PC-9 (cell line): ENCODE measurements around the gene KCNK5. TPM values are rescaled to one million over a fixed set of nuclear protein-coding genes. Genes with fewer than 3 reads are reported as not detected.
A peak's percentile ranks its signal among the peaks of the same experiment; 100 is the strongest.

Experiments used
- BruUV-seq: library from RNA; stranded (reverse); fragments of 400-500 nt; replicated peaks from 2 replicates; lab custom pipeline; 2021; lab: Mats Ljungman, UMichigan
- CTCF ChIA-PET: fragments of 300-600 bp; sonication (Branson Sonifier 250); formaldehyde crosslinking; loops from one replicate; lab custom pipeline; 2022; ENCODE audit warnings: antibody characterized with exemption; lab: Charles Lee
- POLR2A ChIA-PET: fragments of 300-600 bp; sonication (Branson Sonifier 250); formaldehyde crosslinking; loops from one replicate; lab custom pipeline; 2022; ENCODE audit warnings: antibody characterized with exemption; ENCODE audit not compliant: unreplicated experiment; lab: Charles Lee
- DNase-seq, 2 experiments: peaks; one replicate each; pipeline versions ENCODE4 v3.0.0 to v3.0.0-alpha.2; 2015 to 2022; ENCODE audit warnings: mixed read lengths in 1 of 2
- H2AFZ ChIP-seq: fragments of 200-600 bp; sonication (generic); 2 replicates; pipeline ENCODE4 v1.8.1; 2017; ENCODE audit warnings: antibody characterized with exemption
- H3F3A ChIP-seq: fragments of 200-600 bp; sonication (generic); 2 replicates; pipeline ENCODE4 v1.8.1; 2017; ENCODE audit warnings: antibody characterized with exemption, mild to moderate bottlenecking, low read depth; ENCODE audit not compliant: insufficient read depth
- H3K27ac ChIP-seq: fragments of 200-600 bp; sonication (generic); 2 replicates; pipeline ENCODE4 v1.6.1; 2016; ENCODE audit warnings: mixed run types
- H3K27me3 ChIP-seq: fragments of 200-600 bp; sonication (generic); 2 replicates; pipeline ENCODE4 v1.6.1; 2016; ENCODE audit warnings: low read depth, mixed run types; ENCODE audit not compliant: insufficient read depth
- H3K36me3 ChIP-seq: fragments of 200-600 bp; sonication (generic); 2 replicates; pipeline ENCODE4 v1.6.1; 2016; ENCODE audit warnings: low read depth, mixed run types
- H3K4me1 ChIP-seq: fragments of 200-600 bp; sonication (generic); replicated peaks from 2 replicates; pipeline ENCODE4 v1.6.1; 2016; ENCODE audit warnings: mixed run types; ENCODE audit not compliant: insufficient read depth
- H3K4me2 ChIP-seq: fragments of 200-600 bp; sonication (generic); 2 replicates; pipeline ENCODE4 v1.6.1; 2017; ENCODE audit warnings: mixed run types
- H3K4me3 ChIP-seq: fragments of 200-600 bp; sonication (generic); 2 replicates; pipeline ENCODE4 v1.6.1; 2016; ENCODE audit warnings: mixed run types
- H3K79me2 ChIP-seq: fragments of 200-600 bp; sonication (generic); 2 replicates; pipeline ENCODE4 v1.6.1; 2017; ENCODE audit warnings: low read depth, mixed run types
- H3K9me2 ChIP-seq: fragments of 200-600 bp; sonication (generic); 2 replicates; pipeline ENCODE4 v1.8.1; 2017; ENCODE audit warnings: mild to moderate bottlenecking; ENCODE audit not compliant: insufficient read depth
- H3K9me3 ChIP-seq: fragments of 200-600 bp; sonication (generic); 2 replicates; pipeline ENCODE4 v1.8.1; 2016; ENCODE audit warnings: low read depth; ENCODE audit not compliant: insufficient read depth
- H4K20me1 ChIP-seq: fragments of 200-600 bp; sonication (generic); 2 replicates; pipeline ENCODE4 v1.8.1; 2017; ENCODE audit not compliant: insufficient read depth
- CTCF ChIP-seq: fragments of 200-600 bp; sonication (generic); conservative IDR thresholded peaks from 2 replicates; pipeline ENCODE4 v1.6.1; 2017; ENCODE audit warnings: mixed run types, antibody characterized with exemption, mild to moderate bottlenecking, moderate library complexity
- EZH2 ChIP-seq: fragments of 200-600 bp; sonication (generic); IDR thresholded peaks from 2 replicates; pipeline ENCODE4 v1.8.0; 2017; ENCODE audit warnings: antibody characterized with exemption, low read depth
- intact Hi-C: fragments of 100-400 bp; cut with micrococcal nuclease; formaldehyde crosslinking; loops from one replicate; pipeline ENCODE4 v1.10.0; 2022; ENCODE audit not compliant: unreplicated experiment
- total RNA-seq: library from RNA; stranded (reverse); gene quantifications from 2 replicates; pipeline ENCODE4 v1.2.3, GENCODE V29; 2021

KCNK5 gene
- total RNA-seq, 1 experiment from 2014 or later = 11.9 TPM

- H3K4me2 ChIP-seq = no peak overlapping the region
- intact Hi-C loops = no loop called here
- peaks cover 17% of the 10 kb centered on the region for H4K20me1 ChIP-seq
- no peaks in the 10 kb centered on the region for H3K9me2 ChIP-seq
- H3K27ac ChIP-seq = no peak overlapping the region
- H3K79me2 ChIP-seq = peaks cover 90% of the 10 kb centered on the region
- H3K27me3 ChIP-seq = no peaks in the 10 kb centered on the region
- no peak for DNase-seq
- H3K36me3 ChIP-seq = peaks cover 18% of the 10 kb centered on the region
- BruUV-seq = no TSS peak
- H2AFZ ChIP-seq = no peak overlapping the region
- peaks cover 68% of the 10 kb centered on the region for H3K4me1 ChIP-seq
- H3K9me3 ChIP-seq = no peaks in the 10 kb centered on the region
- no peak for TF ChIP-seq CTCF
- no peak for TF ChIP-seq EZH2
- POLR2A ChIA-PET = no interaction called here
- H3F3A ChIP-seq = peaks cover 17% of the 10 kb centered on the region
- H3K4me3 ChIP-seq = no peak overlapping the region
- CTCF ChIA-PET = no interaction called here
These were observed 15.0 kb downstream of the KCNK5 start for GRCh38 chr6:39214120-39214813.

GRCh38 chr6:39213195-39213920 lies 15.9 kb downstream of the KCNK5 start:
- TF ChIP-seq CTCF = no peak
- no peak overlapping the region for H2AFZ ChIP-seq
- H3K9me2 ChIP-seq = no peaks in the 10 kb centered on the region
- H3K27ac ChIP-seq = no peak overlapping the region
- BruUV-seq = no TSS peak
- H4K20me1 ChIP-seq = peaks cover 9% of the 10 kb centered on the region
- H3K27me3 ChIP-seq = no peaks in the 10 kb centered on the region
- no peaks in the 10 kb centered on the region for H3K9me3 ChIP-seq
- CTCF ChIA-PET = no interaction called here
- peaks cover 90% of the 10 kb centered on the region for H3K79me2 ChIP-seq
- no peak for DNase-seq
- POLR2A ChIA-PET = no interaction called here
- H3K4me1 ChIP-seq = peaks cover 69% of the 10 kb centered on the region
- peaks cover 20% of the 10 kb centered on the region for H3F3A ChIP-seq
- peaks cover 18% of the 10 kb centered on the region for H3K36me3 ChIP-seq
- no peak overlapping the region for H3K4me3 ChIP-seq
- intact Hi-C loops = no loop called here
- no peak overlapping the region for H3K4me2 ChIP-seq

- H3K27ac ChIP-seq = peak overlapping the region; percentile 63; the same call in 1 of the 2 replicates
- H3K79me2 ChIP-seq = peaks cover 91% of the 10 kb centered on the region
- H3K4me3 ChIP-seq = no peak overlapping the region
- no peak overlapping the region for H3K4me2 ChIP-seq
- ChIA-PET POLR2A (no interaction called here), CTCF (no interaction called here)
- peaks cover 9% of the 10 kb centered on the region; the same call in 1 of the 2 replicates for H3K36me3 ChIP-seq
- peaks cover 4% of the 10 kb centered on the region; the same call in 1 of the 2 replicates for H4K20me1 ChIP-seq
- H3F3A ChIP-seq = peaks cover 17% of the 10 kb centered on the region
- H3K9me3 ChIP-seq = no peaks in the 10 kb centered on the region
- peaks cover 69% of the 10 kb centered on the region for H3K4me1 ChIP-seq
- H3K27me3 ChIP-seq = no peaks in the 10 kb centered on the region
- intact Hi-C loops = no loop called here
- BruUV-seq = no TSS peak
- no peak for TF ChIP-seq EZH2
- no peak for TF ChIP-seq CTCF
- no peak for DNase-seq
- no peak overlapping the region for H2AFZ ChIP-seq
- H3K9me2 ChIP-seq = no peaks in the 10 kb centered on the region
These were observed 18.1 kb downstream of the KCNK5 start for GRCh38 chr6:39211183-39211582.
